Lung (tissue), 12 donors: ENCODE results near the gene KCNAB2. TPM values are rescaled to one million over a fixed set of nuclear protein-coding genes. Genes with fewer than 3 reads are reported as not detected.

Source experiments
- ATAC-seq: fragments of 200-7000 bp; cut with Tn5 transposase; one replicate; pipeline ENCODE4 v1.9.1; 2020; ENCODE audit warnings: moderate number of reproducible peaks; ENCODE audit not compliant: insufficient read depth, low FRiP score
- DNase-seq, 3 donors: peaks; one replicate each; pipeline ENCODE4 v3.0.0-alpha.2; 2013 to 2017
- H3K27ac ChIP-seq, 2 donors: one replicate each; pipeline ENCODE4 v1.5.1; 2013; ENCODE audit warnings: mild to moderate bottlenecking in 2 of 2, moderate library complexity in 2 of 2, control low read depth in 1 of 2, inconsistent platforms in 1 of 2, low read depth in 1 of 2, low read length in 1 of 2
- H3K27me3 ChIP-seq, 3 donors: one replicate each; pipeline ENCODE4 v1.5.1; 2013; ENCODE audit warnings: low read length in 2 of 3; ENCODE audit not compliant: control insufficient read depth in 3 of 3, insufficient read depth in 3 of 3
- H3K36me3 ChIP-seq, 4 donors: one replicate each; pipeline ENCODE4 v1.5.1; 2013; ENCODE audit warnings: low read length in 4 of 4, mild to moderate bottlenecking in 1 of 4, moderate library complexity in 1 of 4; ENCODE audit not compliant: control insufficient read depth in 4 of 4, insufficient read depth in 4 of 4
- H3K4me1 ChIP-seq, 5 donors: one replicate each; pipeline ENCODE4 v1.5.1; 2013; ENCODE audit warnings: low read length in 5 of 5, mild to moderate bottlenecking in 2 of 5, moderate library complexity in 1 of 5; ENCODE audit not compliant: control insufficient read depth in 5 of 5, insufficient read depth in 5 of 5
- H3K4me3 ChIP-seq: one replicate; pipeline ENCODE4 v1.5.1; 2013; ENCODE audit warnings: mild to moderate bottlenecking, control low read depth, moderate library complexity
- H3K9ac ChIP-seq, 2 donors: one replicate each; pipeline ENCODE4 v1.5.1; 2013; ENCODE audit warnings: low read length in 2 of 2, control low read depth in 1 of 2; ENCODE audit not compliant: insufficient read depth in 1 of 2
- H3K9me3 ChIP-seq, 4 donors: one replicate each; pipeline ENCODE4 v1.5.1; 2013; ENCODE audit warnings: low read length in 3 of 4, mild to moderate bottlenecking in 1 of 4, moderate library complexity in 1 of 4; ENCODE audit not compliant: control insufficient read depth in 4 of 4, insufficient read depth in 3 of 4
- CTCF ChIP-seq: IDR thresholded peaks from 2 replicates; pipeline ENCODE4 v1.5.1; 2012; ENCODE audit warnings: mild to moderate bottlenecking; ENCODE audit errors: control extremely low read depth, extremely low read depth
- WGBS, 2 donors: extraction: QIAGEN DNeasy Blood & Tissue Kit; methylation state at CpG; one replicate each; pipeline ENCODE4 v1.1.7; 2013; 5-methylcytosine and 5-hydroxymethylcytosine counted together
- polyA plus RNA-seq, 2 donors: library from polyadenylated mRNA; stranded (reverse); fragments of 200-250 nt; gene quantifications; one replicate each; pipeline ENCODE4 v1.2.1, GENCODE V29; 2013
- total RNA-seq, 2 donors: library from RNA; depleted of rRNA in 1 of 2; stranded (reverse); fragments of >200 nt in 1 of 2; gene quantifications; one replicate each; pipeline ENCODE4 v1.2.1, GENCODE V29; 2014 to 2021
- donor health status: control.
- donor health status: control.
- donor health status: Bipolar disorder and iron deficiency.
- donor health status: healthy.
- donor health status: DM: yes; HTN: yes; CAD: no.

The KCNAB2 gene
- total and polyA plus RNA-seq, 4 donors = 13.7 to 86.4 (median 45.5) TPM

- Histone ChIP-seq H3K27ac (no peak overlapping the region), H3K4me3 (no peak overlapping the region), H3K4me1 (no peaks in the 10 kb centered on the region), H3K36me3 (no peaks in the 10 kb centered on the region), H3K27me3 (peaks cover 0 to 4% (median 0%) of the 10 kb centered on the region in 3 donors), H3K9me3 (peaks cover 0 to 6% (median 0%) of the 10 kb centered on the region in 4 donors), H3K9ac (no peak overlapping the region)
- 78 to 79% methylated on average over 13 of the region's 13 CpGs for WGBS, 2 donors
- no peak for TF ChIP-seq CTCF
- DNase-seq (no peak), ATAC-seq (no peak)
Measured at GRCh38 chr1:6111991-6112689, 66.5 kb downstream of the KCNAB2 start.

- H3K27me3 ChIP-seq = peaks cover 0 to 4% (median 0%) of the 10 kb centered on the region in 3 donors
- no peak overlapping the region for H3K9ac ChIP-seq
- no peaks in the 10 kb centered on the region for H3K36me3 ChIP-seq
- DNase-seq (no peak), ATAC-seq (no peak)
- no peak overlapping the region for H3K27ac ChIP-seq
- TF ChIP-seq CTCF = no peak
- 77 to 85% methylated on average over 5 of the region's 5 CpGs for WGBS, 2 donors
- no peak overlapping the region for H3K4me3 ChIP-seq
- peaks cover 0 to 6% (median 0%) of the 10 kb centered on the region in 4 donors for H3K9me3 ChIP-seq
- H3K4me1 ChIP-seq = no peaks in the 10 kb centered on the region
Measured at GRCh38 chr1:6112690-6113005, 67.0 kb downstream of the KCNAB2 start.

GRCh38 chr1:6113116-6113515 lies 67.4 kb downstream of the KCNAB2 start:
- Histone ChIP-seq H3K4me1 (no peaks in the 10 kb centered on the region), H3K9ac (no peak overlapping the region), H3K27ac (no peak overlapping the region), H3K4me3 (no peak overlapping the region), H3K9me3 (peaks cover 0 to 6% (median 0%) of the 10 kb centered on the region in 4 donors), H3K27me3 (peaks cover 0 to 4% (median 0%) of the 10 kb centered on the region in 3 donors), H3K36me3 (no peaks in the 10 kb centered on the region)
- TF ChIP-seq CTCF = no peak
- DNase-seq = no peak
- 34 to 57% methylated on average over 10 of the region's 10 CpGs for WGBS, 2 donors
- ATAC-seq = no peak

GRCh38 chr1:6113745-6114144 lies 68.1 kb downstream of the KCNAB2 start:
- Histone ChIP-seq H3K9ac (no peak overlapping the region), H3K9me3 (peaks cover 0 to 6% (median 0%) of the 10 kb centered on the region in 4 donors), H3K4me1 (no peaks in the 10 kb centered on the region), H3K36me3 (no peaks in the 10 kb centered on the region), H3K27ac (no peak overlapping the region), H3K4me3 (no peak overlapping the region), H3K27me3 (peaks cover 0 to 2% (median 0%) of the 10 kb centered on the region in 3 donors)
- WGBS, 2 donors = 90 to 91% methylated on average over 14 of the region's 14 CpGs
- DNase-seq = no peak
- no peak for TF ChIP-seq CTCF
- ATAC-seq = no peak
